ENCODE measurements around the gene ZNF169.
"Not testable (repeated sequence)": the region's sequence is repeated elsewhere in the genome, so short reads cannot be mapped to it uniquely, and the experiment has no call there.

The ZNF169 gene

GRCh38 chr9:94287877-94288513 is 28.9 kb downstream of the ZNF169 start:
- DNase-seq: no peak

GRCh38 chr9:94289691-94290090 is 30.6 kb downstream of the ZNF169 start:
- no peak for DNase-seq

- no peak for DNase-seq
Measured at GRCh38 chr9:94298949-94299599, 40.0 kb downstream of the ZNF169 start.

GRCh38 chr9:94300470-94301301 is 41.6 kb downstream of the ZNF169 start:
- no peak for DNase-seq

GRCh38 chr9:94301583-94301982 is 42.5 kb downstream of the ZNF169 start:
- DNase-seq: no peak

- no peak for DNase-seq
Measured at GRCh38 chr9:94302426-94302825, 43.3 kb downstream of the ZNF169 start.

- no peak for DNase-seq
Measured at GRCh38 chr9:94303321-94303720, 44.2 kb downstream of the ZNF169 start.

- DNase-seq: not testable (repeated sequence)
Measured at GRCh38 chr9:94315034-94315984, 56.2 kb downstream of the ZNF169 start.

- DNase-seq: not testable (repeated sequence)
Measured at GRCh38 chr9:94316236-94316635, 57.1 kb downstream of the ZNF169 start.

GRCh38 chr9:94317949-94318657 is 59.0 kb downstream of the ZNF169 start:
- DNase-seq: not testable (repeated sequence)

- DNase-seq: not testable (repeated sequence)
Measured at GRCh38 chr9:94322342-94322940, 63.3 kb downstream of the ZNF169 start.

- DNase-seq: not testable (repeated sequence)
Measured at GRCh38 chr9:94323153-94323798, 64.2 kb downstream of the ZNF169 start.

- not testable (repeated sequence) for DNase-seq
Measured at GRCh38 chr9:94325583-94325982, 66.5 kb downstream of the ZNF169 start.

- DNase-seq: not testable (repeated sequence)
Measured at GRCh38 chr9:94328544-94328943, 69.4 kb downstream of the ZNF169 start, which contains the start of gene NUTM2F. Gene NUTM2F, minus strand, starts transcription at chr9:94328644. Its CDS starts 21 bp downstream, at chr9:94328623.

GRCh38 chr9:94336445-94336844 is 77.3 kb downstream of the ZNF169 start:
- not testable (repeated sequence) for DNase-seq

GRCh38 chr9:94338723-94339122 is 79.6 kb downstream of the ZNF169 start:
- not testable (repeated sequence) for DNase-seq

GRCh38 chr9:94339657-94340056 is 80.6 kb downstream of the ZNF169 start:
- not testable (repeated sequence) for DNase-seq

GRCh38 chr9:94340750-94341149 is 81.7 kb downstream of the ZNF169 start:
- DNase-seq: not testable (repeated sequence)

- not testable (repeated sequence) for DNase-seq
Measured at GRCh38 chr9:94341703-94342102, 82.6 kb downstream of the ZNF169 start.

- not testable (repeated sequence) for DNase-seq
Measured at GRCh38 chr9:94347451-94347850, 88.4 kb downstream of the ZNF169 start.

- DNase-seq: not testable (repeated sequence)
Measured at GRCh38 chr9:94348754-94349153, 89.7 kb downstream of the ZNF169 start.
